Measurements from ENCODE around the gene TNFRSF13B.

Gene TNFRSF13B

GRCh38 chr17:16953841-16954240 lies 18.1 kb downstream of the TNFRSF13B start:
- DNase-seq = no peak

- no peak for DNase-seq
These were observed 18.6 kb downstream of the TNFRSF13B start for GRCh38 chr17:16953347-16953746.

GRCh38 chr17:16952401-16952800 lies 19.5 kb downstream of the TNFRSF13B start:
- DNase-seq = no peak

- DNase-seq = no peak
These were observed 21.4 kb downstream of the TNFRSF13B start for GRCh38 chr17:16950488-16950887.

GRCh38 chr17:16948587-16949376 lies 23.1 kb downstream of the TNFRSF13B start:
- DNase-seq = no peak

- no peak for DNase-seq
These were observed 24.4 kb downstream of the TNFRSF13B start for GRCh38 chr17:16947470-16947869.

- DNase-seq = no peak
These were observed 26.2 kb downstream of the TNFRSF13B start for GRCh38 chr17:16945663-16946218.

GRCh38 chr17:16945136-16945482 lies 26.8 kb downstream of the TNFRSF13B start:
- no peak for DNase-seq

- DNase-seq = no peak
These were observed 27.4 kb downstream of the TNFRSF13B start for GRCh38 chr17:16944334-16945135.

- DNase-seq = no peak
These were observed 28.2 kb downstream of the TNFRSF13B start for GRCh38 chr17:16943541-16944333.

- DNase-seq = no peak
These were observed 28.9 kb downstream of the TNFRSF13B start for GRCh38 chr17:16943032-16943352.

- no peak for DNase-seq
These were observed 29.5 kb downstream of the TNFRSF13B start for GRCh38 chr17:16942141-16943031.

GRCh38 chr17:16941072-16942036 lies 30.6 kb downstream of the TNFRSF13B start:
- no peak for DNase-seq

GRCh38 chr17:16940116-16940881 lies 31.6 kb downstream of the TNFRSF13B start:
- no peak for DNase-seq

- no peak for DNase-seq
These were observed 32.3 kb downstream of the TNFRSF13B start for GRCh38 chr17:16939606-16940115.

- DNase-seq = no peak
These were observed 32.7 kb downstream of the TNFRSF13B start for GRCh38 chr17:16939208-16939576.

GRCh38 chr17:16938496-16939207 lies 33.3 kb downstream of the TNFRSF13B start:
- no peak for DNase-seq

GRCh38 chr17:16938031-16938430 lies 33.9 kb downstream of the TNFRSF13B start:
- DNase-seq = no peak

GRCh38 chr17:16937431-16937830 lies 34.5 kb downstream of the TNFRSF13B start:
- no peak for DNase-seq

All from NCI-H510A (cell line).